ENCODE results near the gene UBE3B. TPM values are rescaled to one million over a fixed set of nuclear protein-coding genes. Genes with fewer than 3 reads are reported as not detected.

Gene UBE3B
- total RNA-seq, 1 donor from 2014 or later, result 32.6 TPM

DNA sequence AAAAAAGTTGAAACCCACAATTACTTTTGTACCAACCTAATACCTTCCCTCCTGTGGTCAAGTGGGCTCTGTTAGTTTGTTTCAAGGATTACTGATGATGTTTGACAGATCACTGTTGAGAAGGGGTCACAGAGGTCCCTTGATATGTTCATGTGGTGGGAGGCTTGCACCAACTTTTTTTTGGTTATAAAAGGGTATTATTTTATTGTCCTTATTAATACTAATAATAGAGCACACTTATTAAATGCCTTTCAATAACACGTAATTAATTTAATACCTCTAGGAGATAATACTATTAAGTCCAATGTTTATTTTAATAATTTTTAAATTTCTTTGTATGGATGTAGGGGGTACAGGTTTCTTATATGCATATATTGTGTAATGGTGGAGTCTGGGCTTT lies 4.4 kb downstream of the UBE3B start:
- TF ChIP-seq, protein P1, sequence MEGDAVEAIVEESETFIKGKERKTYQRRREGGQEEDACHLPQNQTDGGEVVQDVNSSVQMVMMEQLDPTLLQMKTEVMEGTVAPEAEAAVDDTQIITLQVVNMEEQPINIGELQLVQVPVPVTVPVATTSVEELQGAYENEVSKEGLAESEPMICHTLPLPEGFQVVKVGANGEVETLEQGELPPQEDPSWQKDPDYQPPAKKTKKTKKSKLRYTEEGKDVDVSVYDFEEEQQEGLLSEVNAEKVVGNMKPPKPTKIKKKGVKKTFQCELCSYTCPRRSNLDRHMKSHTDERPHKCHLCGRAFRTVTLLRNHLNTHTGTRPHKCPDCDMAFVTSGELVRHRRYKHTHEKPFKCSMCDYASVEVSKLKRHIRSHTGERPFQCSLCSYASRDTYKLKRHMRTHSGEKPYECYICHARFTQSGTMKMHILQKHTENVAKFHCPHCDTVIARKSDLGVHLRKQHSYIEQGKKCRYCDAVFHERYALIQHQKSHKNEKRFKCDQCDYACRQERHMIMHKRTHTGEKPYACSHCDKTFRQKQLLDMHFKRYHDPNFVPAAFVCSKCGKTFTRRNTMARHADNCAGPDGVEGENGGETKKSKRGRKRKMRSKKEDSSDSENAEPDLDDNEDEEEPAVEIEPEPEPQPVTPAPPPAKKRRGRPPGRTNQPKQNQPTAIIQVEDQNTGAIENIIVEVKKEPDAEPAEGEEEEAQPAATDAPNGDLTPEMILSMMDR (IDR thresholded peaks at IDR 0.05; ENCODE audit: insufficient read depth, low read length, severe bottlenecking), result no peak
- FAIRE-seq, result no peak
- DNase-seq (ENCODE audit: low read depth), result no peak
- H3K27me3 ChIP-seq (ENCODE audit: control insufficient read depth, insufficient read depth, low read length), result no peaks in the 10 kb centered on the region
- H3K4me3 ChIP-seq (ENCODE audit: low read depth, low read length), result no peak overlapping the region
- peaks cover 14% of the 10 kb centered on the region for H3K36me3 ChIP-seq (ENCODE audit: control insufficient read depth, insufficient read depth, low read length)

DNA sequence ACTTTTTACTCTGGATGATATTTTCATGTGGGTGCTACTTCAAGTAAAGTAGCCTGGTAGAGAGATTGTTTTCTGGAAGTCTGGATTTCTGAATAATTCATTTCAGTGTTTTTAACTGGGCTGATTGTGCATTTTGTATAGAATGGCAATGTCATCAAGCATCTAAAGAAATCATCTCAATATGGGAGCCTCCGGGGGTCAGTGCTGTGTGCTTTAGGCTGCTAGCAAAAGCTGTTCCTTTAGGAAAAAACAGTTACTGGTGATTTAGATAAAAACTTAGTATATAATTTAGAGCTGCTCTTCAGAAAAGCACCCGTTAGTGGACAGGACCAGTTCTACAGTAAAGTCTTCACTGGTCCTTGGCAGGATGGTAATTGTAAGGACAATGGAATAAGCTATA lies 5.1 kb downstream of the UBE3B start:
- TF ChIP-seq, protein P1 (IDR thresholded peaks at IDR 0.05; ENCODE audit: insufficient read depth, low read length, severe bottlenecking), result no peak
- peaks cover 17% of the 10 kb centered on the region for H3K36me3 ChIP-seq (ENCODE audit: control insufficient read depth, insufficient read depth, low read length)
- no peak overlapping the region for H3K4me3 ChIP-seq (ENCODE audit: low read depth, low read length)
- no peak for DNase-seq (ENCODE audit: low read depth)
- FAIRE-seq, result no peak
- no peaks in the 10 kb centered on the region for H3K27me3 ChIP-seq (ENCODE audit: control insufficient read depth, insufficient read depth, low read length)

DNA sequence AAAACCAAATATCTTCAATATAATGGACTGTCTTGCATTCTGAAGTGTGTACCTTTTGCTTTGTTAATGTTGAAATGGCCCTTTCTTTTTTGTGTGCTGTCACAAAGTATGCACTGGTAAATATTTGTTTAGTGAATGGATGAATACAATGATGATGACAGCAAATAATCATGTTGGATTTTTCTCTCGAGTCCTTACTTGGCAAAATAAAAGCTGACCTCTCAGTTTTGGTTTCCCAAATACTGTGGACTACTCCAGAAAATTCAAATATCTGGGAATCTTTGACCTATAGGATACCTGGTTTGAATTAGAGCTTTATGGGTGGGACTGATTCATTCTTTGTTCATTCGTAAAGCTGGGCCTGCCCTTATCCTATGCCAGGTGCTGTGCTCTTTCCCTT lies 5.5 kb downstream of the UBE3B start:
- H3K27me3 ChIP-seq (ENCODE audit: control insufficient read depth, insufficient read depth, low read length), result no peaks in the 10 kb centered on the region
- TF ChIP-seq, protein P1 (IDR thresholded peaks at IDR 0.05; ENCODE audit: insufficient read depth, low read length, severe bottlenecking), result no peak
- FAIRE-seq (no peak), DNase-seq (ENCODE audit: low read depth) (no peak)
- H3K4me3 ChIP-seq (ENCODE audit: low read depth, low read length), result no peak overlapping the region
- peaks cover 17% of the 10 kb centered on the region for H3K36me3 ChIP-seq (ENCODE audit: control insufficient read depth, insufficient read depth, low read length)

DNA sequence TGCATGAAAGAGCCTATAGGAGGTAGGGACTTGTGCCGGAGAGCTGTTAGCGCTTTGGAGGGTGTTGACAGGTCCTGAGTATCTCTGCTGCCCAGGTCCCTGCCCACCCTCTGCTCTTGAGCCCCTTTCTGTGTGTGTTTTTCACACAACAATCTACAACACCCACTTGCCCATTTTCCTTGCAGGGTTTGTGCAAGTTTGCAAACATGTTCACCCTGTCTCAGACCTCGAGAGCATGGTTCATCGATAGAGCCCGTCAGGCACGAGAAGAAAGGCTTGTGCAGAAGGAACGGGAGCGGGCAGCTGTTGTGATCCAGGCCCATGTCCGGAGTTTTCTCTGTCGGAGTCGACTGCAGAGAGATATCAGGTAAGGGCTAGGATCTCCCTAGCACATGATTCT lies 5.9 kb downstream of the UBE3B start:
- TF ChIP-seq, protein P1 (IDR thresholded peaks at IDR 0.05; ENCODE audit: insufficient read depth, low read length, severe bottlenecking), result no peak
- FAIRE-seq, result no peak

DNA sequence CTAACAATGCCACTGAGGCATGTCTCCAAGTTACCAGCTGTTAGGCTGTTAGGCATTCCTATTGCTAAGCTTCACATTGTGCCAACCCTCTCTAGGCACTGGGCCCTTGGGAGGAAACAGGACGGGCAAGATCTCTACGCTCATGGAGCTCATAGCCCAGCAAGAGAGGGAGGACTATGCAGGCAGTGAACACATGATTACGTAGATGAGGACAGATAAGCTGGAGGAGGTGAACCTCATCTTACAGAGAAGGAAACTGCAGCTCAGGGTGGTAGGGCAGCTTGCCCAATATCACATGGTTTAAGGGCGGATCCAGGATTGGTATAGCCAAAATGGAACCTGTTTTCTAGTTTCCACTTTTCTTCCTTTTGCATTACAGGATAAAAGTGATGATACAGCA lies 7.8 kb downstream of the UBE3B start:
- DNase-seq (ENCODE audit: low read depth) (no peak), FAIRE-seq (no peak)
- TF ChIP-seq, protein P1 (IDR thresholded peaks at IDR 0.05; ENCODE audit: insufficient read depth, low read length, severe bottlenecking), result no peak
- Histone ChIP-seq H3K27me3 (ENCODE audit: control insufficient read depth, insufficient read depth, low read length) (no peaks in the 10 kb centered on the region), H3K4me3 (ENCODE audit: low read depth, low read length) (no peak overlapping the region), H3K36me3 (ENCODE audit: control insufficient read depth, insufficient read depth, low read length) (peaks cover 26% of the 10 kb centered on the region)

More for the DNA sequence above, 5.9 kb downstream of the UBE3B start:
- Histone ChIP-seq H3K27me3 (ENCODE audit: control insufficient read depth, insufficient read depth, low read length) (no peaks in the 10 kb centered on the region), H3K36me3 (ENCODE audit: control insufficient read depth, insufficient read depth, low read length) (peaks cover 17% of the 10 kb centered on the region), H3K4me3 (ENCODE audit: low read depth, low read length) (no peak overlapping the region)
- DNase-seq (ENCODE audit: low read depth), result no peak

Data from bronchial epithelial cell (primary cell).